Measurements from ENCODE around the gene GSTCD. TPM values are rescaled to one million over a fixed set of nuclear protein-coding genes. Genes with fewer than 3 reads are reported as not detected.

Gene GSTCD
- total RNA-seq, 1 experiment from 2014 or later: 17.9 TPM

- H3K27me3 Mint-ChIP-seq (ENCODE audit: low read depth): no peaks in the 10 kb centered on the region; the same call in 1 of the 2 replicates
- no peak overlapping the region for H2BK5ac ChIP-seq (ENCODE audit: insufficient read length, low read length)
Measured at GRCh38 chr4:105674011-105674410, 34.6 kb upstream of the GSTCD start.

More at GRCh38 chr4:105674011-105674410, 34.6 kb upstream of the GSTCD start:
- no CpG with 5 or more reads among the region's 1 CpG for WGBS (ENCODE audit: extremely low coverage, insufficient read length, low lambda C conversion rate)
- Histone ChIP-seq H2AFZ (ENCODE audit: low read length) (no peak overlapping the region), H3K23me2 (ENCODE audit: insufficient read length, low read depth, low read length, poor library complexity, severe bottlenecking) (no peaks in the 10 kb centered on the region), H4K8ac (replicated peaks; ENCODE audit: insufficient read length, low read depth, low read length) (no peak overlapping the region), H2AK5ac (ENCODE audit: insufficient read length, low read length) (no peak overlapping the region), H3K79me1 (ENCODE audit: insufficient read depth, low read depth, low read length, poor library complexity, severe bottlenecking) (no peaks in the 10 kb centered on the region), H3K27me3 (ENCODE audit: insufficient read depth, low read length) (no peaks in the 10 kb centered on the region), H2BK15ac (ENCODE audit: low read depth, low read length) (no peak overlapping the region), H2BK12ac (ENCODE audit: insufficient read length, low read depth, low read length) (no peak overlapping the region), H3K79me2 (ENCODE audit: insufficient read depth, low read length) (no peaks in the 10 kb centered on the region), H3K14ac (ENCODE audit: insufficient read depth, low read length) (no peak overlapping the region), H2BK120ac (ENCODE audit: low read depth, low read length, poor library complexity, severe bottlenecking) (no peak overlapping the region), H3K4me1 (ENCODE audit: insufficient read depth, low read length) (no peaks in the 10 kb centered on the region), H3K9me3 (ENCODE audit: control insufficient read depth, low read depth, low read length) (no peaks in the 10 kb centered on the region), H3K27ac (ENCODE audit: insufficient read length, low read depth, low read length) (no peak overlapping the region), H3K9ac (ENCODE audit: extremely low read depth, insufficient read length, low read length) (no peak overlapping the region), H3K4me2 (ENCODE audit: insufficient read depth, insufficient read length, low read length) (no peak overlapping the region), H4K5ac (ENCODE audit: insufficient read length, low read depth, low read length) (no peak overlapping the region), H3T11ph (ENCODE audit: low read length) (no peak overlapping the region), H3K18ac (ENCODE audit: insufficient read length, low read depth, low read length) (no peak overlapping the region), H3K23ac (ENCODE audit: insufficient read length, low read depth, low read length) (no peak overlapping the region), H2BK20ac (ENCODE audit: low read depth, low read length, poor library complexity, severe bottlenecking) (no peak overlapping the region), H3K56ac (ENCODE audit: insufficient read length, low read depth, low read length) (no peak overlapping the region), H4K20me1 (ENCODE audit: control insufficient read depth, insufficient read depth, insufficient read length) (no peaks in the 10 kb centered on the region), H4K91ac (ENCODE audit: insufficient read length, low read depth, low read length) (no peak overlapping the region), H3K4ac (ENCODE audit: low read depth, low read length) (no peak overlapping the region)
- no peaks in the 10 kb centered on the region; a peak in 1 of 7 replicates for H3K36me3 Mint-ChIP-seq (ENCODE audit: insufficient read depth in 1 of 3, low read depth in 3 of 3)
- no peak overlapping the region for H3K27ac Mint-ChIP-seq
- peaks cover 3 to 6% of the 10 kb centered on the region in 2 experiments for H3K4me1 Mint-ChIP-seq
- TF ChIP-seq CTCF (conservative IDR thresholded peaks at IDR 0.05): no peak
- H3K4me3 Mint-ChIP-seq: no peak overlapping the region
- no peaks in the 10 kb centered on the region for H3K9me3 Mint-ChIP-seq
- no peak for DNase-seq
